CD14-positive monocyte (primary cell): Measurements from ENCODE around the gene ZBTB7C. TPM values are rescaled to one million over a fixed set of nuclear protein-coding genes. Genes with fewer than 3 reads are reported as not detected.

Experiments
- DNase-seq, 3 donors: peaks; one replicate each; pipeline ENCODE4 v3.0.0-alpha.2; 2011 to 2022
- H2AFZ ChIP-seq: 2 replicates; pipeline ENCODE4 v1.6.0; 2012; ENCODE audit warnings: mild to moderate bottlenecking, low read depth, low read length, inconsistent platforms; ENCODE audit not compliant: insufficient read depth, poor library complexity, severe bottlenecking
- H3K27ac ChIP-seq, 2 donors: 1 replicate in 1 of 2; 2 replicates in 1 of 2; pipeline ENCODE4 v1.5.1; 2012 to 2013; ENCODE audit warnings: low read length in 2 of 2, control low read depth in 1 of 2, inconsistent platforms in 1 of 2, low read depth in 1 of 2, mild to moderate bottlenecking in 1 of 2
- H3K27me3 ChIP-seq, 2 donors: one replicate each; pipeline versions ENCODE4 v1.6.0 to v1.6.1; 2011 to 2013; ENCODE audit warnings: low read length in 2 of 2; ENCODE audit not compliant: control insufficient read depth in 2 of 2, insufficient read depth in 2 of 2
- H3K36me3 ChIP-seq, 2 donors: replicated peaks in 1 of 2; 1 replicate in 1 of 2; 2 replicates in 1 of 2; pipeline versions ENCODE4 v1.5.1 to v1.6.1; 2012 to 2013; ENCODE audit warnings: low read length in 2 of 2, control low read depth in 1 of 2, inconsistent platforms in 1 of 2, mild to moderate bottlenecking in 1 of 2; ENCODE audit not compliant: insufficient read depth in 2 of 2, control insufficient read depth in 1 of 2
- H3K4me1 ChIP-seq, 2 donors: 1 replicate in 1 of 2; 2 replicates in 1 of 2; pipeline versions ENCODE4 v1.5.1 to v1.6.1; 2012 to 2013; ENCODE audit warnings: low read length in 2 of 2, control low read depth in 1 of 2, inconsistent platforms in 1 of 2, mild to moderate bottlenecking in 1 of 2, moderate library complexity in 1 of 2; ENCODE audit not compliant: insufficient read depth in 2 of 2, control insufficient read depth in 1 of 2
- H3K4me2 ChIP-seq: replicated peaks from 2 replicates; pipeline ENCODE3; 2012; ENCODE audit warnings: low read length, moderate library complexity, mild to moderate bottlenecking; ENCODE audit not compliant: poor library complexity, severe bottlenecking; ENCODE audit errors: extremely low read depth
- H3K4me3 ChIP-seq, 3 experiments: fragments of 200-600 bp in 1 of 3; sonication (generic) in 1 of 3; replicated peaks in 1 of 3; 1 replicate in 2 of 3; 2 replicates in 1 of 3; pipeline ENCODE4 v1.5.1; 2011 to 2013; ENCODE audit warnings: low read length in 3 of 3, mild to moderate bottlenecking in 3 of 3, control low read depth in 2 of 3, low read depth in 2 of 3, inconsistent platforms in 1 of 3, moderate library complexity in 1 of 3
- H3K79me2 ChIP-seq: 2 replicates; pipeline ENCODE4 v1.6.0; 2012; ENCODE audit warnings: mild to moderate bottlenecking, control low read depth, inconsistent platforms, low read length, moderate library complexity; ENCODE audit not compliant: insufficient read depth
- H3K9ac ChIP-seq: 2 replicates; pipeline ENCODE4 v1.6.0; 2017; ENCODE audit warnings: low read length, mild to moderate bottlenecking; ENCODE audit not compliant: insufficient read depth, poor library complexity, severe bottlenecking
- H3K9me3 ChIP-seq, 2 donors: replicated peaks in 1 of 2; 1 replicate in 1 of 2; 2 replicates in 1 of 2; pipeline versions ENCODE4 v1.5.1 to v1.6.1; 2012 to 2013; ENCODE audit warnings: low read length in 2 of 2, control low read depth in 1 of 2; ENCODE audit not compliant: control insufficient read depth in 1 of 2, insufficient read depth in 1 of 2
- H4K20me1 ChIP-seq: 2 replicates; pipeline ENCODE4 v1.6.0; 2012; ENCODE audit warnings: mild to moderate bottlenecking, low read length, control low read depth, moderate library complexity; ENCODE audit not compliant: insufficient read depth
- H3K27ac Mint-ChIP-seq, 7 donors: one replicate each; pipeline ENCODE4 v1.8.0; 2020; ENCODE audit warnings: mild to moderate bottlenecking in 7 of 7, mixed read lengths in 7 of 7, moderate library complexity in 6 of 7, inconsistent platforms in 2 of 7
- H3K27me3 Mint-ChIP-seq, 3 donors: one replicate each; pipeline ENCODE4 v1.8.0; 2021 to 2022; ENCODE audit warnings: low read depth in 3 of 3, mild to moderate bottlenecking in 3 of 3, mixed read lengths in 3 of 3, moderate library complexity in 3 of 3, inconsistent platforms in 1 of 3
- H3K36me3 Mint-ChIP-seq, 2 donors: one replicate each; pipeline ENCODE4 v1.8.0; 2020; ENCODE audit warnings: mixed read lengths in 2 of 2, inconsistent platforms in 1 of 2, mild to moderate bottlenecking in 1 of 2
- H3K4me1 Mint-ChIP-seq: one replicate; pipeline ENCODE4 v1.8.0; 2020; ENCODE audit warnings: mild to moderate bottlenecking, mixed read lengths
- H3K4me3 Mint-ChIP-seq, 2 donors: one replicate each; pipeline ENCODE4 v1.8.0; 2020; ENCODE audit warnings: mild to moderate bottlenecking in 2 of 2, mixed read lengths in 2 of 2, moderate library complexity in 1 of 2
- H3K9me3 Mint-ChIP-seq, 7 donors: one replicate each; pipeline ENCODE4 v1.8.0; 2020 to 2022; ENCODE audit warnings: mixed read lengths in 7 of 7, mild to moderate bottlenecking in 6 of 7, moderate library complexity in 6 of 7, inconsistent platforms in 2 of 7
- CTCF ChIP-seq: fragments of 200-600 bp; IDR thresholded peaks from one replicate; pipeline ENCODE4 v1.8.0; 2022; ENCODE audit warnings: antibody characterized with exemption, mild to moderate bottlenecking
- WGBS: methylation state at CpG from one replicate; pipeline ENCODE4 v1.1.5; 2013; ENCODE audit warnings: missing lambda C conversion rate; ENCODE audit not compliant: insufficient coverage; 5-methylcytosine and 5-hydroxymethylcytosine counted together
- intact Hi-C, 2 donors: fragments of 100-400 bp; cut with micrococcal nuclease; formaldehyde crosslinking; loops; one replicate each; pipeline versions ENCODE4 v1.15.0 to v1.15.1; 2023
- polyA plus RNA-seq, 3 donors: library from polyadenylated mRNA; depleted of rRNA in 1 of 3; unstranded in 2 of 3; stranded (reverse) in 1 of 3; fragments of 300-500 nt in 2 of 3; fragments of >200 nt in 1 of 3; fragmentation: Illumina TruSeq in 2 of 3; gene quantifications; 1 replicate in 2 of 3; 2 replicates in 1 of 3; pipeline ENCODE4 v1.2.3, GENCODE V29; 2012 to 2021

The ZBTB7C gene
- polyA plus RNA-seq, 3 donors: 0.03 to 0.09 TPM; not detected in 1

- Histone ChIP-seq H3K27ac (no peak overlapping the region), H2AFZ (no peak overlapping the region), H3K36me3 (no peaks in the 10 kb centered on the region), H4K20me1 (no peaks in the 10 kb centered on the region), H3K4me1 (no peaks in the 10 kb centered on the region), H3K79me2 (no peaks in the 10 kb centered on the region), H3K9ac (no peak overlapping the region), H3K4me2 (no peak overlapping the region), H3K27me3 (peaks cover 0 to 3% of the 10 kb centered on the region in 2 donors), H3K9me3 (no peaks in the 10 kb centered on the region), H3K4me3 (no peak overlapping the region)
- H3K27me3 Mint-ChIP-seq: peaks cover 6 to 15% (median 13%) of the 10 kb centered on the region in 3 donors
- 93% methylated on average over 2 of the region's 4 CpGs for WGBS
- no peak overlapping the region for H3K4me3 Mint-ChIP-seq
- no peaks in the 10 kb centered on the region for H3K4me1 Mint-ChIP-seq
- intact Hi-C loops: no loop called here
- DNase-seq: no peak
- H3K36me3 Mint-ChIP-seq: no peaks in the 10 kb centered on the region
- no peak overlapping the region for H3K27ac Mint-ChIP-seq
- H3K9me3 Mint-ChIP-seq: peaks cover 0 to 3% (median 0%) of the 10 kb centered on the region in 7 donors
- TF ChIP-seq CTCF: no peak
Measured at GRCh38 chr18:48078448-48078847, 330.7 kb downstream of the ZBTB7C start.

- Histone ChIP-seq H3K27ac (no peak overlapping the region), H3K9ac (no peak overlapping the region), H4K20me1 (no peaks in the 10 kb centered on the region), H3K4me2 (no peak overlapping the region), H3K9me3 (no peaks in the 10 kb centered on the region), H2AFZ (no peak overlapping the region), H3K79me2 (no peaks in the 10 kb centered on the region), H3K27me3 (peaks cover 0 to 3% of the 10 kb centered on the region in 2 donors), H3K36me3 (no peaks in the 10 kb centered on the region), H3K4me3 (no peak overlapping the region), H3K4me1 (no peaks in the 10 kb centered on the region)
- no peaks in the 10 kb centered on the region for H3K36me3 Mint-ChIP-seq
- peaks cover 3% of the 10 kb centered on the region for H3K4me1 Mint-ChIP-seq
- DNase-seq: no peak
- peaks cover 8 to 18% (median 13%) of the 10 kb centered on the region in 3 donors for H3K27me3 Mint-ChIP-seq
- TF ChIP-seq CTCF: no peak
- WGBS: 100% methylated on average over 2 of the region's 8 CpGs
- H3K27ac Mint-ChIP-seq: no peak overlapping the region
- H3K4me3 Mint-ChIP-seq: no peak overlapping the region
- H3K9me3 Mint-ChIP-seq: peaks cover 0 to 3% (median 0%) of the 10 kb centered on the region in 7 donors
- intact Hi-C loops: no loop called here
Measured at GRCh38 chr18:48077291-48077690, 331.9 kb downstream of the ZBTB7C start.
